Lung (tissue), 12 donors: Measurements from ENCODE around the gene SPATA20. TPM values are rescaled to one million over a fixed set of nuclear protein-coding genes. Genes with fewer than 3 reads are reported as not detected.

Source experiments
- ATAC-seq: fragments of 200-7000 bp; cut with Tn5 transposase; one replicate; pipeline ENCODE4 v1.9.1; 2020; ENCODE audit warnings: moderate number of reproducible peaks; ENCODE audit not compliant: insufficient read depth, low FRiP score
- DNase-seq, 3 donors: peaks; one replicate each; pipeline ENCODE4 v3.0.0-alpha.2; 2013 to 2017
- H3K27ac ChIP-seq, 2 donors: one replicate each; pipeline ENCODE4 v1.5.1; 2013; ENCODE audit warnings: mild to moderate bottlenecking in 2 of 2, moderate library complexity in 2 of 2, control low read depth in 1 of 2, inconsistent platforms in 1 of 2, low read depth in 1 of 2, low read length in 1 of 2
- H3K27me3 ChIP-seq, 3 donors: one replicate each; pipeline ENCODE4 v1.5.1; 2013; ENCODE audit warnings: low read length in 2 of 3; ENCODE audit not compliant: control insufficient read depth in 3 of 3, insufficient read depth in 3 of 3
- H3K36me3 ChIP-seq, 4 donors: one replicate each; pipeline ENCODE4 v1.5.1; 2013; ENCODE audit warnings: low read length in 4 of 4, mild to moderate bottlenecking in 1 of 4, moderate library complexity in 1 of 4; ENCODE audit not compliant: control insufficient read depth in 4 of 4, insufficient read depth in 4 of 4
- H3K4me1 ChIP-seq, 5 donors: one replicate each; pipeline ENCODE4 v1.5.1; 2013; ENCODE audit warnings: low read length in 5 of 5, mild to moderate bottlenecking in 2 of 5, moderate library complexity in 1 of 5; ENCODE audit not compliant: control insufficient read depth in 5 of 5, insufficient read depth in 5 of 5
- H3K4me3 ChIP-seq: one replicate; pipeline ENCODE4 v1.5.1; 2013; ENCODE audit warnings: mild to moderate bottlenecking, control low read depth, moderate library complexity
- H3K9ac ChIP-seq, 2 donors: one replicate each; pipeline ENCODE4 v1.5.1; 2013; ENCODE audit warnings: low read length in 2 of 2, control low read depth in 1 of 2; ENCODE audit not compliant: insufficient read depth in 1 of 2
- H3K9me3 ChIP-seq, 4 donors: one replicate each; pipeline ENCODE4 v1.5.1; 2013; ENCODE audit warnings: low read length in 3 of 4, mild to moderate bottlenecking in 1 of 4, moderate library complexity in 1 of 4; ENCODE audit not compliant: control insufficient read depth in 4 of 4, insufficient read depth in 3 of 4
- CTCF ChIP-seq: IDR thresholded peaks from 2 replicates; pipeline ENCODE4 v1.5.1; 2012; ENCODE audit warnings: mild to moderate bottlenecking; ENCODE audit errors: control extremely low read depth, extremely low read depth
- WGBS, 2 donors: extraction: QIAGEN DNeasy Blood & Tissue Kit; methylation state at CpG; one replicate each; pipeline ENCODE4 v1.1.7; 2013; 5-methylcytosine and 5-hydroxymethylcytosine counted together
- polyA plus RNA-seq, 2 donors: library from polyadenylated mRNA; stranded (reverse); fragments of 200-250 nt; gene quantifications; one replicate each; pipeline ENCODE4 v1.2.1, GENCODE V29; 2013
- total RNA-seq, 2 donors: library from RNA; depleted of rRNA in 1 of 2; stranded (reverse); fragments of >200 nt in 1 of 2; gene quantifications; one replicate each; pipeline ENCODE4 v1.2.1, GENCODE V29; 2014 to 2021
- donor health status: control.
- donor health status: control.
- donor health status: Bipolar disorder and iron deficiency.
- donor health status: healthy.
- donor health status: DM: yes; HTN: yes; CAD: no.

Gene SPATA20
- total and polyA plus RNA-seq, 4 donors = 10.5 to 37.8 (median 29.0) TPM

- ATAC-seq (no peak), DNase-seq (no peak)
- 78 to 91% methylated on average over 4 of the region's 4 CpGs for WGBS, 2 donors
- Histone ChIP-seq H3K36me3 (peaks cover 0 to 19% (median 2%) of the 10 kb centered on the region in 4 donors), H3K27ac (no peak overlapping the region), H3K4me1 (peaks cover 5 to 24% (median 16%) of the 10 kb centered on the region in 5 donors), H3K9ac (no peak overlapping the region), H3K27me3 (no peaks in the 10 kb centered on the region), H3K9me3 (no peaks in the 10 kb centered on the region), H3K4me3 (no peak overlapping the region)
- TF ChIP-seq CTCF = no peak
Measured at GRCh38 chr17:50585346-50585745, 38.4 kb downstream of the SPATA20 start.

DNA sequence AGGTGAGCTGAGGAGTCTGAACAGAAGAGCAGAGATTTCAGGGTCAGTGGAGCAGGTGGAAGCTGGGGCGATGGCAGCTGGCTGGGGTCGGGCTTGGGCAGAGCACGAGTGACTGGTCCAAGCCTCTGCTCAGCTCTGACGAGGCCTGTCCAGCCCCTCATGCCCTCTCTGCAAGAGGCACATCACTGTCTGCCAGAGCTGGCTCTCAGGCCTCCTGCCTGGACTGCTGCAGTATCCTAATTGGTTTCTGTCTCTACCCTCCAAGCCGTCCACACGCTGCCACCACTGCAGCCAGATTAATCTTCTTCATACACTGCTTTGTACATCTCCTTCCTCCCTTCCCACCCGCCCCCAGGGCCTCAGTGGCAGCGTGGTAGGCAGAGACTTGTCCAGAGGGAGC is 38.9 kb downstream of the SPATA20 start:
- Histone ChIP-seq H3K27me3 (no peaks in the 10 kb centered on the region), H3K9me3 (no peaks in the 10 kb centered on the region), H3K27ac (no peak overlapping the region), H3K36me3 (peaks cover 0 to 23% (median 2%) of the 10 kb centered on the region in 4 donors), H3K4me3 (no peak overlapping the region), H3K4me1 (peaks cover 6 to 30% (median 18%) of the 10 kb centered on the region in 5 donors), H3K9ac (no peak overlapping the region)
- WGBS, 2 donors = 88 to 89% methylated on average over 8 of the region's 8 CpGs
- DNase-seq (no peak), ATAC-seq (no peak)
- TF ChIP-seq CTCF = no peak

DNA sequence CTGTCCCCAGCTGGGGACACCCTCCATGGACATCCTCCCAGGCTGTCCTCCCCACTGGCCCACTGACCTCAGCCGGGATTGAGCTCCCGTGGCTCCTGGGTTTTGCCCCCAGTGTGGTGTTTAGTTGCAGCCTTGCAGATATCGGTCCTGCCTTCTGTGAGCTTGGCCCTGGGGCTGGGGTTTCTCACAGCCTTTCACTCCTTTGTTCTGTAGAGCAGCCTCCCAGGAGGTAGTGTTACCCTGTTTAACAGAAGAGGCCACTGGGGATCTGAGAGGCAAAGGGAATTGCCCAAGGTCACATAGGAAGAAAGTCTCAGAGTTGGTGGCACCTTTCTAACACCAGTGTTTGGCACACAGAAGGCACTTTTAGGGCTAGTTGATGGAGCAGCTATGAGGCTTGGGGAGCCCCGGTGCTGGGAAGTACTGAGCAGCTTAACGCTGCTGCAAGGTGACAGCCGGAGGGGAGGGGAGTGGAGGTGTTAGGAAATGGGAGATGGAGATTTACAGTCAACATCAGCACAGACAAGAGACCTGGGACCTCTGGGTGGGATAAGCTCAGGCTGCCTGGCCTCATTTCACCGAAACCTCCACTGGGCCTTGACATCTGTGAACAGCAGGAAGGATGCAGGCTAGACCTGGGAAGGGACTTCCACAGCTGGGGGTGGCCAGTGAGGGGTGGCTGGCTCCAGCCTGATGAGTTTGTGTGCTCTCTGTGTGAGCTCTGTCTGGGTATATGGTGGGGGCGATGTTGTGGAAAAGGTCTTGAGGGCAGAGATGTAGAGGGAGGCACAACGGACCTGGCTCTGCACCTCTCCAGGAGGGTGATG is 39.7 kb downstream of the SPATA20 start:
- TF ChIP-seq CTCF = no peak
- H3K4me3 ChIP-seq = no peak overlapping the region
- no peak overlapping the region for H3K9ac ChIP-seq
- peaks cover 6 to 37% (median 18%) of the 10 kb centered on the region in 5 donors for H3K4me1 ChIP-seq
- H3K27ac ChIP-seq = no peak overlapping the region
- H3K27me3 ChIP-seq = no peaks in the 10 kb centered on the region
- no peak for ATAC-seq
- 93 to 98% methylated on average over 9 of the region's 9 CpGs for WGBS, 2 donors
- no peaks in the 10 kb centered on the region for H3K9me3 ChIP-seq
- DNase-seq = no peak
- H3K36me3 ChIP-seq = peaks cover 0 to 22% (median 2%) of the 10 kb centered on the region in 4 donors
